SK-N-MC (cell line): ENCODE measurements around the gene WDR11.

Experiments
- DNase-seq: peaks from one replicate; pipeline ENCODE4 v3.0.0-alpha.2; 2011; ENCODE audit warnings: low read depth, low spot score
- H3K27ac ChIP-seq: fragments of 200-600 bp; sonication (generic); 2 replicates; pipeline ENCODE4 v1.5.1; 2016; ENCODE audit warnings: mixed run types
- H3K36me3 ChIP-seq: fragments of 200-600 bp; sonication (generic); 2 replicates; pipeline ENCODE4 v1.6.1; 2017; ENCODE audit warnings: antibody characterized with exemption, low read length, mixed read lengths; ENCODE audit not compliant: insufficient read depth
- H3K4me3 ChIP-seq: fragments of 200-600 bp; sonication (generic); 2 replicates; pipeline ENCODE4 v1.5.1; 2016
- H3K9ac ChIP-seq: fragments of 200-600 bp; sonication (generic); 2 replicates; pipeline ENCODE4 v1.8.0; 2017; ENCODE audit warnings: mixed run types, mixed read lengths; ENCODE audit not compliant: insufficient read length
- H3K9me3 ChIP-seq: fragments of 200-600 bp; sonication (generic); 2 replicates; pipeline ENCODE4 v1.6.1; 2017; ENCODE audit warnings: low read depth, mild to moderate bottlenecking, antibody characterized with exemption, low read length, moderate library complexity, mixed read lengths
- EZH2 ChIP-seq: fragments of 200-600 bp; sonication (generic); IDR thresholded peaks from one replicate; pipeline ENCODE4 v1.6.1; 2017; ENCODE audit warnings: antibody characterized with exemption
- FOXP2 ChIP-seq: optimal IDR thresholded peaks from 2 replicates; pipeline ENCODE3; 2011; ENCODE audit warnings: mild to moderate bottlenecking, moderate library complexity; ENCODE audit not compliant: insufficient read depth; ENCODE audit errors: extremely low read length, control extremely low read depth
- POLR2AphosphoS5 ChIP-seq: IDR thresholded peaks from 2 replicates; pipeline ENCODE4 v1.6.1; 2012; ENCODE audit warnings: mild to moderate bottlenecking, low read depth, low read length, borderline replicate concordance

Gene WDR11

GRCh38 chr10:120929166-120929565 lies 78.0 kb downstream of the WDR11 start:
- H3K4me3 ChIP-seq = no peak overlapping the region

GRCh38 chr10:120931423-120931822 lies 80.3 kb downstream of the WDR11 start:
- Histone ChIP-seq H3K27ac (no peak overlapping the region), H3K36me3 (no peaks in the 10 kb centered on the region), H3K4me3 (no peak overlapping the region), H3K9me3 (no peaks in the 10 kb centered on the region), H3K9ac (no peak overlapping the region)
- DNase-seq = no peak
- TF ChIP-seq EZH2 (no peak), FOXP2 (no peak), POLR2AphosphoS5 (no peak)

More at GRCh38 chr10:120929166-120929565, 78.0 kb downstream of the WDR11 start:
- Histone ChIP-seq H3K9ac (no peak overlapping the region), H3K9me3 (no peaks in the 10 kb centered on the region), H3K36me3 (no peaks in the 10 kb centered on the region), H3K27ac (no peak overlapping the region)
- TF ChIP-seq FOXP2 (no peak), EZH2 (no peak), POLR2AphosphoS5 (no peak)
- DNase-seq = no peak

- TF ChIP-seq FOXP2 (no peak), POLR2AphosphoS5 (no peak), EZH2 (no peak)
- Histone ChIP-seq H3K9me3 (no peaks in the 10 kb centered on the region), H3K9ac (no peak overlapping the region), H3K4me3 (no peak overlapping the region), H3K27ac (no peak overlapping the region), H3K36me3 (no peaks in the 10 kb centered on the region)
- DNase-seq = no peak
Observed at GRCh38 chr10:120931999-120932398, 80.8 kb downstream of the WDR11 start.

GRCh38 chr10:120938822-120939221 lies 87.7 kb downstream of the WDR11 start:
- no peaks in the 10 kb centered on the region for H3K36me3 ChIP-seq
- H3K4me3 ChIP-seq = no peak overlapping the region
- H3K9me3 ChIP-seq = no peaks in the 10 kb centered on the region
- no peak overlapping the region for H3K27ac ChIP-seq
- no peak for TF ChIP-seq POLR2AphosphoS5
- TF ChIP-seq FOXP2 = no peak
- TF ChIP-seq EZH2 = no peak
- no peak for DNase-seq
- H3K9ac ChIP-seq = no peak overlapping the region

- H3K27ac ChIP-seq = no peak overlapping the region
- H3K9me3 ChIP-seq = no peaks in the 10 kb centered on the region
- DNase-seq = no peak
- H3K4me3 ChIP-seq = no peak overlapping the region
- no peaks in the 10 kb centered on the region for H3K36me3 ChIP-seq
- no peak for TF ChIP-seq POLR2AphosphoS5
- TF ChIP-seq FOXP2 = no peak
- no peak for TF ChIP-seq EZH2
- no peak overlapping the region for H3K9ac ChIP-seq
Observed at GRCh38 chr10:120940299-120940900, 89.2 kb downstream of the WDR11 start.

- no peak overlapping the region for H3K27ac ChIP-seq
- DNase-seq = no peak
- no peaks in the 10 kb centered on the region for H3K9me3 ChIP-seq
- H3K9ac ChIP-seq = no peak overlapping the region
- H3K36me3 ChIP-seq = no peaks in the 10 kb centered on the region
- TF ChIP-seq FOXP2 (no peak), EZH2 (no peak), POLR2AphosphoS5 (no peak)
- no peak overlapping the region for H3K4me3 ChIP-seq
Observed at GRCh38 chr10:120941501-120941900, 90.3 kb downstream of the WDR11 start.

GRCh38 chr10:120942806-120943413 lies 91.7 kb downstream of the WDR11 start:
- H3K27ac ChIP-seq = no peak overlapping the region
- H3K9me3 ChIP-seq = no peaks in the 10 kb centered on the region
- no peak overlapping the region for H3K4me3 ChIP-seq
- H3K36me3 ChIP-seq = no peaks in the 10 kb centered on the region
- no peak overlapping the region for H3K9ac ChIP-seq
- DNase-seq = peak; percentile 12
- TF ChIP-seq EZH2 (no peak), FOXP2 (no peak), POLR2AphosphoS5 (no peak)

- TF ChIP-seq POLR2AphosphoS5 (no peak), FOXP2 (no peak), EZH2 (no peak)
- DNase-seq = no peak
- H3K9me3 ChIP-seq = no peaks in the 10 kb centered on the region
Observed at GRCh38 chr10:120943542-120943941, 92.4 kb downstream of the WDR11 start.

GRCh38 chr10:120944586-120945125 lies 93.5 kb downstream of the WDR11 start:
- no peak for TF ChIP-seq FOXP2
- TF ChIP-seq POLR2AphosphoS5 = no peak
- H3K4me3 ChIP-seq = no peak overlapping the region
- no peak overlapping the region for H3K9ac ChIP-seq
- no peaks in the 10 kb centered on the region for H3K36me3 ChIP-seq
- H3K27ac ChIP-seq = no peak overlapping the region
- DNase-seq = no peak
- H3K9me3 ChIP-seq = no peaks in the 10 kb centered on the region

More at GRCh38 chr10:120943542-120943941, 92.4 kb downstream of the WDR11 start:
- H3K36me3 ChIP-seq = no peaks in the 10 kb centered on the region
- H3K4me3 ChIP-seq = no peak overlapping the region
- no peak overlapping the region for H3K9ac ChIP-seq
- H3K27ac ChIP-seq = no peak overlapping the region

GRCh38 chr10:120945182-120945581 lies 94.0 kb downstream of the WDR11 start:
- Histone ChIP-seq H3K9ac (no peak overlapping the region), H3K27ac (no peak overlapping the region), H3K9me3 (no peaks in the 10 kb centered on the region), H3K4me3 (no peak overlapping the region), H3K36me3 (no peaks in the 10 kb centered on the region)
- DNase-seq = no peak
- TF ChIP-seq FOXP2 (no peak), EZH2 (no peak), POLR2AphosphoS5 (no peak)
